Neural crest cell (in vitro differentiated cells): ENCODE measurements around the gene COL20A1. TPM values are rescaled to one million over a fixed set of nuclear protein-coding genes. Genes with fewer than 3 reads are reported as not detected.
A peak's percentile ranks its signal among the peaks of the same experiment; 100 is the strongest.

ENCODE experiments used
- DNase-seq: peaks from one replicate; pipeline ENCODE4 v3.0.0; 2021; ENCODE audit warnings: low read depth, mixed read lengths, low spot score
- H3K27ac Mint-ChIP-seq: one replicate; pipeline ENCODE4 v1.8.0; 2021; ENCODE audit warnings: mild to moderate bottlenecking, mixed read lengths; ENCODE audit not compliant: unreplicated experiment
- H3K27me3 Mint-ChIP-seq: 2 replicates; pipeline ENCODE4 v1.8.0; 2021; ENCODE audit warnings: low read depth, mild to moderate bottlenecking, mixed read lengths
- H3K36me3 Mint-ChIP-seq: 2 replicates; pipeline ENCODE4 v1.8.0; 2021; ENCODE audit warnings: low read depth, mild to moderate bottlenecking, mixed read lengths
- H3K4me1 Mint-ChIP-seq: 2 replicates; pipeline ENCODE4 v1.8.0; 2021; ENCODE audit warnings: mixed read lengths
- H3K4me3 Mint-ChIP-seq: one replicate; pipeline ENCODE4 v1.8.0; 2021; ENCODE audit warnings: mild to moderate bottlenecking, mixed read lengths
- H3K9me3 Mint-ChIP-seq: 2 replicates; pipeline ENCODE4 v1.8.0; 2021; ENCODE audit warnings: mixed read lengths
- total RNA-seq: library from RNA; stranded (reverse); gene quantifications from 2 replicates; pipeline ENCODE4 v1.2.1, GENCODE V29; 2021
- TF ChIP-seq, protein P1 (sequence below): fragments of 200-600 bp; sonication (generic); conservative IDR thresholded peaks from 2 replicates; pipeline ENCODE4 v1.5.0; 2021; ENCODE audit warnings: antibody characterized with exemption, mild to moderate bottlenecking

Gene COL20A1
- total RNA-seq, 1 donor from 2014 or later: 10.2 TPM

GRCh38 chr20:63272105-63273058, 20.6 kb upstream of the COL20A1 start, which contains the start of gene ARFGAP1:
Gene ARFGAP1 (plus strand): TSS chr20:63272813. CDS start chr20:63275581, 2,768 bp downstream.
- Mint-ChIP-seq H3K27ac (peak within 1 kb of the TSS; percentile 66), H3K27me3 (no peaks in the 10 kb centered on the region), H3K4me1 (peaks cover 26% of the 10 kb centered on the region), H3K9me3 (no peaks in the 10 kb centered on the region), H3K36me3 (no peaks in the 10 kb centered on the region), H3K4me3 (peak within 1 kb of the TSS; percentile 92)
- TF ChIP-seq, protein P1, sequence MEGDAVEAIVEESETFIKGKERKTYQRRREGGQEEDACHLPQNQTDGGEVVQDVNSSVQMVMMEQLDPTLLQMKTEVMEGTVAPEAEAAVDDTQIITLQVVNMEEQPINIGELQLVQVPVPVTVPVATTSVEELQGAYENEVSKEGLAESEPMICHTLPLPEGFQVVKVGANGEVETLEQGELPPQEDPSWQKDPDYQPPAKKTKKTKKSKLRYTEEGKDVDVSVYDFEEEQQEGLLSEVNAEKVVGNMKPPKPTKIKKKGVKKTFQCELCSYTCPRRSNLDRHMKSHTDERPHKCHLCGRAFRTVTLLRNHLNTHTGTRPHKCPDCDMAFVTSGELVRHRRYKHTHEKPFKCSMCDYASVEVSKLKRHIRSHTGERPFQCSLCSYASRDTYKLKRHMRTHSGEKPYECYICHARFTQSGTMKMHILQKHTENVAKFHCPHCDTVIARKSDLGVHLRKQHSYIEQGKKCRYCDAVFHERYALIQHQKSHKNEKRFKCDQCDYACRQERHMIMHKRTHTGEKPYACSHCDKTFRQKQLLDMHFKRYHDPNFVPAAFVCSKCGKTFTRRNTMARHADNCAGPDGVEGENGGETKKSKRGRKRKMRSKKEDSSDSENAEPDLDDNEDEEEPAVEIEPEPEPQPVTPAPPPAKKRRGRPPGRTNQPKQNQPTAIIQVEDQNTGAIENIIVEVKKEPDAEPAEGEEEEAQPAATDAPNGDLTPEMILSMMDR: no peak
- DNase-seq: peak; percentile 88

GRCh38 chr20:63273059-63273579, 19.9 kb upstream of the COL20A1 start:
- Mint-ChIP-seq H3K9me3 (no peaks in the 10 kb centered on the region), H3K4me3 (peak overlapping the region; percentile 92), H3K27ac (peak overlapping the region; percentile 66), H3K27me3 (no peaks in the 10 kb centered on the region), H3K4me1 (peaks cover 21% of the 10 kb centered on the region), H3K36me3 (no peaks in the 10 kb centered on the region)
- TF ChIP-seq, protein P1: no peak
- no peak for DNase-seq

DNA sequence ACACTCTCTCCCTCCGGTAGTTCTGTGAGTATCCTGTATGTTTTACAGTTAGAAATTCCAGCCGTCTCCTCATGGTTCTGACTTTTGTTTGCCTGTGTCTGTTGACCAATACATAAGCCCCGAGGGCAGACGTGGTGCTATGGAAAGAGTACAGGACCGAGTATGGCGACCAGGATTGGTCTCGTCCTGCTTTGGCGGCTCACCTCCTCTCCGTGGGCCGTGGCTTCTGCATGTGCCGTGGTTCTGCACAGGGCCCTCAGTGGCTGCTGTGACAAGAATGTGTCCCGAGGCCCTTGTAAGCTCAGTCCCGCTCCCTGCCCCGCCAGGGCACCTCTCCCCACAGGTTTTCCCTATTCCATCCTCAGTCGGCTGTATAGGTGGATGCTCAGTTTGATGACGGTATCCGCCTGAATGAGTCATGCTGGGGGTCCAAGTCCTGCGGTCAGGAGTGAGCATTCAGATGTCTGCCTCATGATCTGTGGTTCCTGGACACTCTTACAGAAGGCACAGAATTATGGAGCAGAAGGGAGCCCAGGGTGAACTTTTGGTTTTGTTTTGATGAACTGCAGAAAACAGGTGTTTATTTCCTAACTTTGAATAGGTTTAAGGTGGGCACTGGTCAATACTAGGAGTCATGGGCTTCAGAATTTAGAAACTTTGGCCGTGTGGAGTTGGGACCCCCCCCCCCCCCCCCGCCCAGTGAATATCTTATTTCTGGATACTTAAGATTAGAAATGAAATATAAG, 19.2 kb upstream of the COL20A1 start:
- Mint-ChIP-seq H3K36me3 (no peaks in the 10 kb centered on the region), H3K4me1 (peaks cover 14% of the 10 kb centered on the region), H3K27me3 (no peaks in the 10 kb centered on the region), H3K9me3 (no peaks in the 10 kb centered on the region), H3K4me3 (peak overlapping the region; percentile 92), H3K27ac (peak overlapping the region; percentile 66)
- DNase-seq: no peak
- TF ChIP-seq, protein P1: no peak

DNA sequence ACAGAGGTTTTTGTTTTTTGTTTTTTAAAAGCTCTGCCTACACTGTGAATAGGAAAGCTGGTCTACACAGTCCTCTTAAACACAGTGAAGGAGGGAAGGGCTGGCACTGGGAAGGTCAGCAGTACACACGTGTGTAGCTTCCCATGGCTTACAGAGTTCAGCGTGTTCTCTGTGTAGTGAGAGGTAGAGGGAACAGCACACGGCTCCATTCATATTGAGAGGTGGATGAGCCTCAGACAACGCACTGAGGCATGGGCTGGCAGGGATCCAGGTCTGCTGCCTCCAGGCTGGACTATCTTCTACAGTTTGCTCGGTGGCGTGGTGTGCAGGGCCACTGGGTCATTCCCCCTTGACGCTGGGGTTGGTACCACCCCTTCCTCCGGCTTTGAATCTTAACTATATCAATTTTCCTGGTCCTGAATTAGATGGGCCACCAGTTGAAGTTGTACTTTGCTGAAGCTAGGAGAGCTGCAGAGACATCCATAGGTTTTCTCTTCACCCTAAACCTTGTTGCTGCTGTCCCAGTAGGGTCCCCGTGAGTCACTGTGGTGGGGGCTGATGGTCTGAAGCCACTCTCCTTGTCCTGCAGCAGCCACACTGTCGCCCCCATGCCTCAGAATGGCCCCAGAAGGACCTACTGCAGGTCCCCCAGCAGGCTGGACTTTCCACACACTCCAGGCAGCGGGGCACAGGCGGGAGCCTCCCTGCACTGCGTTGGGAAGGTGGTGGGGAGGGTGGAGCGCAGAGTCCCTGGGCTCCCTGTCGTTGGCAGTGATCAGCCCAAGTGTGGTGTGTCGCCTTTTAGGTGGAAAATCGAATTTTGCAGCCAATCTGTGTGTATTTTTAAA, 18.4 kb upstream of the COL20A1 start:
- no peaks in the 10 kb centered on the region for H3K27me3 Mint-ChIP-seq
- H3K4me3 Mint-ChIP-seq: peak overlapping the region; percentile 74
- no peaks in the 10 kb centered on the region for H3K36me3 Mint-ChIP-seq
- H3K27ac Mint-ChIP-seq: no peak overlapping the region
- DNase-seq: no peak
- H3K4me1 Mint-ChIP-seq: peaks cover 14% of the 10 kb centered on the region
- H3K9me3 Mint-ChIP-seq: no peaks in the 10 kb centered on the region
- TF ChIP-seq, protein P1: no peak

GRCh38 chr20:63275825-63276224, 17.2 kb upstream of the COL20A1 start:
- Mint-ChIP-seq H3K36me3 (no peaks in the 10 kb centered on the region), H3K4me1 (peaks cover 14% of the 10 kb centered on the region), H3K27me3 (no peaks in the 10 kb centered on the region), H3K27ac (no peak overlapping the region), H3K4me3 (peak overlapping the region; percentile 74), H3K9me3 (no peaks in the 10 kb centered on the region)
- DNase-seq: no peak
- TF ChIP-seq, protein P1: no peak
